HK-2 (cell line): ENCODE data around the gene OR56A4.

Experiments
- DNase-seq: peaks from one replicate; pipeline ENCODE4 v3.0.0-alpha.2; 2018; ENCODE audit not compliant: unreplicated experiment

The OR56A4 gene

GRCh38 chr11:6006846-6007245, at the start of gene OR56A4:
TSS of gene OR56A4 (minus strand) at chr11:6006946. CDS start at chr11:6002992, 3,954 bp downstream.
- DNase-seq = no peak

DNA sequence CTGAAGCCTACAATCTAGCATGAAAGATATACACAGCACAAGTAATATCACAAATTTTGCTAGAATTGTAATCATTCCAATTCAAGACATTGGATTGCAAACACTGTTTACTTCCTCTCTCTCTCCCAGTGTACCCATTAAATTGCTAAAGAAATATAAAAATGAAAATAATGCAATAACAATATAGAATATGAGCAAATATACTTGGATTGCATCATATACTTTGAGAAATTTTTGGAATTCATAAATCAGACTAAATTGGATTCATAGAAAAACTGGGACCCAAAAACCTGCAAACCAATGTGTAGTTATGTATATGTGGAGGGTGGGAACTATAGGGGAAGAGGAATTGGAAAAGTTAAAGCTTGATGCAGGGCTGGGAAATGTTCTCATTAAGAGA, 48.8 kb upstream of the OR56A4 start:
- DNase-seq = no peak

- DNase-seq = no peak
Measured at GRCh38 chr11:6052374-6052773, 45.6 kb upstream of the OR56A4 start.

DNA sequence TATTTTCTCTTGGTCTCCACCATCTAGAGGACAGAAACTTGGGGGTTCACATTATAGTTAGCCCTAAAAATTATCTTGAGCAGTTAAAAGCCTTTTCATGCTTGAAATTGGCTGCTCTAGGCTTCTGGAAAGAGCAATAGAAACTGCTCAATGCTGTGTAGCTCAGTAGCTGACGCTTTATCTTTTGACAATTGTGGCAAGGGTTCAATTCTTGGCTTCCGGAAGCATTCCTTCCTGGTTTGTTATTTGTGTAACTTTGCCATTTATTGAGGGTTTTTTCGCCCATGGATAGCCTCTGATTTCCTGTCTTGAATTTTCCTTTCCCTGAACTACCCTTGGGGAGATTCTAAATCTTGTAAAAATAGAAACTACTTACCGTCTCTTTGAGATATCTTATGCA, 34.1 kb upstream of the OR56A4 start:
- no peak for DNase-seq

- DNase-seq = no peak
Measured at GRCh38 chr11:6030708-6031405, 24.1 kb upstream of the OR56A4 start, which contains the start of gene OR56A1. TSS of gene OR56A1 (minus strand) at chr11:6030758. CDS start at chr11:6027692, 3,066 bp downstream.

- DNase-seq = no peak
Measured at GRCh38 chr11:6027501-6027900, 20.8 kb upstream of the OR56A4 start.

DNA sequence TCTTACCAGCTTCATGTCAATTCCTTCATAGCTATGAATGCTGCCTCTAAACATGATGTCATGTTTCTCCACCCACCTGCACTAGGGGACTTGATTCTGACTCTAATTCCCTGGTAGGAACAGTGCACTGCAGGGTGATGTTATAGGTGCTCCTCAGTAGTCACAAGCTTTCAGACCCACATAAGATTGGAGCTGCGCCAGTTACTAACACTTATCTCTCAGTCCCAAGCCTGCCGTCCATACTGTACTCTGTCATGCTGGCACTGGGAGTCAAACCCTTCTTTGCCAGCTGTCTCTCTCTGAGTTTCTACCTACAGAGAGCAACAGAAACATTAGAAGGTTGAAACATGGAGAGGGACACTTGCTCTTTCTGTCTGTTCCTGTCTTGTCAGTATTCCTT, 18.3 kb upstream of the OR56A4 start:
- DNase-seq = no peak

DNA sequence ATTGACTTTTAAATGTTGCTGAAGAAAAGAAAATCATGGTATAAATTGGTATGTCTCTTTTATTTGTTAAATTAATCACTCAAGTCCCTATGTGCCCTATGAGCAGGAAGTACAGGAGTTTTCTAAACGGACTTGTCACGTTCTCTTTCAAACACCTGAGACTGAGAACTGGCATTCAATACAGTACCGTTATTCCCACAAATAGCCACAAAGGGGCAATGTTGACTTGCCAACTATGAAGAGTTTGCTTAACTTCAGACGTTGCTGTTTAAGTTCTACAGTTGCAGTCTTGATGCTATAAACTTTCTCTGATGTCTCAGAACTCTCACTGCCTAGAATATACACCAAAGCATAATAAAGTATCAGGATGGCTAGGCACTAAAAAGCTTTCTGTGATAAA, 16.2 kb upstream of the OR56A4 start:
- no peak for DNase-seq

GRCh38 chr11:6013042-6013441, 6.3 kb upstream of the OR56A4 start:
- no peak for DNase-seq

DNA sequence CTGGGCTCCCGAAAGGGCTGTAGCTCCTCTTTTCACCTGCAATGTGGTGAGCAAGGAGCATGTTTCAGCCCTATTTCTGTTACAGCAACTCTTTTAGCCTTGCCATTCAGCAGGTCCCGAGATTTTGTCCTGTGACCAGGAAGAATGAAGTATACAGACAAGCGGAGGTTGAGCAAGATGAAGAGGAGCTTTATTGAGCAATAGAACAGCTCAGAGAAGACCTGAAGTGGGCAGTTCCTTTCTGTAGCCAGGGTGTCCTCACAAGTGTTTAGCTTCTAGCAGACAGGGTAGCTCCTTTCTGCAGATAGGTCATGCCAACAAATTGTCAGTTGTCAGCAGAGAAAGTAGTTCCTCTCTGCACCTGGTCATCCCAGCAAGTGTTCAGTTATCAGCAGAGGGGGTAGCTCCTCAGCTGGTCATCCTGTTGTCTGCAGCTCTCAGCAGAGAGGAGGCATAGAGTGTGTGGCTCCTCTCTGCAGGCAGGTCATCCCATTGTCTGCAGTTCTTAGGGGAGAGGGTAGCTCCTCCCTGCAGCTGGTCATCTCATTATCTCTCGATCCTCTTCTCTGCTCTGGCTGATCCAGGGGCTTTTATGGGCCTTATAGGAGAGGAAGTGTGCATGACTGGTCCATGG, 5.4 kb upstream of the OR56A4 start:
- no peak for DNase-seq

DNA sequence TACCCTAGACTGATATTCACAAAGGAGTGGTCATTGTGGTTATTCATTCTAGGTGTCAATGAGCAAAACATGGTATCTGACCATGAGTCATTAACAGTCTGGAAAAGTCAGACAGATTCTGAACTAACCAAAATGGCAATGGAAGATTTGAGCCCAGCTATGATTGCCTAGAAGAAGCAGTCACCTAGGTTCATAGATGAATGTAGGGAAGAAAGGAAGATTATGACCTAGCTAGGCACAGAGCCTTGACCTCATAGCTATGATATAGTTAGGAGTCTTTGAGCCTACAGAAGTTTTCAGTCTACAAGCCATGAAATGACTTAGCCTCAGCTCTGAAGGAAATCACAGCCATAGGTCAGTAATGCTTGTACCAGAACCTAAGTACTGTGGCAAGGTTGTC, 351 bp downstream of the OR56A4 start:
- no peak for DNase-seq

DNA sequence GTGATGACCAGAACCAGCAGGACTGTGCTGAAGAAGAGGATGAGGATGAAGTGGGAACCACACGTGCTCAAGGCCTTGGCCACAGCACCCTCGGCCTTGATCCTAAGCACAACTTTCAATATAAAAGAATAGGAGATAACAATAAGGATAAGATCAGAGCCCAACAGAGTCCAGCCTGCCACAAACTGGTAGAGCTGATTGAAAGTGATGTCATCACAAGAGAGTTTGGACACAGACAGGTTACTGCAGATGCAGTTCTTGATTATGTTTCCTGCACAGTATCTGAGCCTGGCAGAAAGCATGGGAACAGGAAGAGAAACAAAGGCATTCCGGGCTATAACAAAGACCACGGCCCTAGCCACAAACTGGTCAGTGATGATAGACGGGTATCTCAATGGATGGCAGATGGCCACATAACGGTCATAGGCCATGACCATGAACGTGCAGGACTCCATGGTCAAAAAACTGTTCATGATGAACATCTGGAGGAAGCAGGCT, 4.5 kb downstream of the OR56A4 start:
- no peak for DNase-seq

DNA sequence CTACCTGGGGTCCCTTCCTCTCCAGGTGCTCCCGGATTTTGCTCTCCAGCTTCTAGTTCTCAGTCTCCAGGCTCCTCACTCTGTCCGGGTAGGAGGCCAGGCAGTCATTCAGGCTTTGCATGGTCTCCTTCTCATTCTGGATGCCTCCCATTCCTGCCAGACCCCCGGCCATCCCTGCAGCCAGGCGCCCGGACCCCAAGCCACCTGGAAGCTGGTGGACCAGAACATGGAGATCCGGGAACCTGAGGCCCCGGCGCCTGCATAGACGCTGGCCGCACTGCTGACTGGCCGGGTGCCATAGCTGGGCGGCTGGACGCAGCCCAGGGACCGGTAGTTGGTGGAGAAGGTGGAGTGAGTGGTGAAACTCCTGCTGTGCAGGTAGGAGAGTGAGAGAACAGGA, 12.0 kb downstream of the OR56A4 start:
- DNase-seq = no peak

GRCh38 chr11:5992604-5993251, 14.0 kb downstream of the OR56A4 start:
- no peak for DNase-seq

DNA sequence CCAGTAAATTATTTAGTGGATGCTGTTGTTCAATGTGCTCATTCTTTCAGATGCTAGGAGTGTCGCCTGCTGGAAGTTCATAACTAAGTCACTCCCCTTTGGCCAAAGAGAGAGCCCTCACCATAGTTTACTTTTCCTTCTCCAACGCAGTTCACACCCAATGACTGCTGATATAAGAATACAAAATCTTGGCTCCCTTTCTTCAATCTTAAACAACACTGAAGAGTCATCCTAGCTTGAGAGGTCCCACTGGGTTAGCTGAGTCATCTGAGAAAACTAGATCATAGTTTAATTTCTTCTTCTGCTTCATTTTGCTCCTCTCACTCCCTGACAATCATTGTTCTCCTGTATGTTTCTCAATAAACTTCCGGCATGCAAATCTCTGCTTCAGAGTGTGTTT, 14.6 kb downstream of the OR56A4 start:
- DNase-seq = no peak

DNA sequence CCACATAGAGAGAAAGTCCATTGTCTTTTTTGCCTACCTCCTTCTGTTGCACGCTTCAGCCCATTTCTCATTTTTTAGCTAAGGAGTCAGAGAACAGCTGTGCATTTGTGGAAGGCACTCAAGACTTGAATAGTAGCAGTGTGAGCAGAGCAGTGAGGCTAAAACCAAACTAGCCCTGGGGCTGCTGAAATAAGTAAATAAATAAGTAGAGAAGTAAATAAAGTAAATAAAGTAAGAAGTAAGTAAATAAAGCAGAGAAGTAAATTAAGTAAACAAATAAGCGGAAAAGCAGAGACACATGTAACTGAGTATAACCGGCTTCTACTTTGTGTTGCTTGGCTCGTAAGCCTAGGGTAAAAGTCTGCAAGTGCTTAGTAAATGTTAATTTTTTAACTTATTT, 17.5 kb downstream of the OR56A4 start:
- DNase-seq = no peak

DNA sequence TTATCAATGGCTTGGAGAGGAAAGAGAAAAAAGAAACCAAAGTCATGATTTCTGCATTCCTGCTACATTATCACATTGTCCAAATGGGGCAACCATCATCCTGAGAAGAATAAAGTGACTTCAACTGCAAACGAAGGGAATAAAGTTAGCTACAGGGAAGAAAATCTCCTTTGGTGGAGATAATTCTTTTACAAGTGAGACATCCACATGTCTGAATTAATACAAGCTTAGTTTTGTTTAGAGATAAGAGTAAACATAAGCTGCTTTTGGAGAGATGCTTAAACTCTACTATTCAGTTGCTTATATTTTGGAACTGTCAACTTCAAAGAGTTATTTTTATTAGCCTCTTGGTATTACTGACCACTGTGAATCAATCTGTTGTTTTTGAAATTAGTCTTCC, 19.9 kb downstream of the OR56A4 start, which contains the start of gene OR52L1:
OR52L1 (minus strand) TSS at position 101 of the 400 bp plus-strand sequence; CDS start at position 46, 55 bp downstream.
- no peak for DNase-seq

- DNase-seq = no peak
Measured at GRCh38 chr11:5983443-5983842, 23.3 kb downstream of the OR56A4 start.

DNA sequence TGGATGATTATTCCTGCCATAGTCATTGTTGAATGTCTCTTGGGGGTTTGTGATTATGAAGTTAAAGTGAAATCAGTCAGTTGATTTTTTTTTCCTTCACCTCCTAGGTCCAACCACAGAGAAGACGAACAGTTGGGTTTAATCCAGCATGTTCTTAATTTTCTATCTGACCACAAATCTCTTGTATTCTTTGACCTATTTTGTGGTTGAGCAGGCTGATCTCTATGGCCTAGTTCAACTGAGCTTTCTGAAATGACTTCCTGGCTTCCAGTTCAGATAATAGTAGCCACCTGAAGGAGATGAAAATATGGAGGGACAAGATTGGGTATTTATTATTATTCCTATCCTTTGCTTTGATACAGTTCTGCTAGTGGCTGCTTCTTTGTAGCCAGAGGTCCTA, 33.2 kb downstream of the OR56A4 start:
- DNase-seq = no peak

GRCh38 chr11:5968394-5968793, 38.4 kb downstream of the OR56A4 start, which contains the start of gene OR56A5:
TSS of gene OR56A5 (minus strand) at chr11:5968494. CDS start at chr11:5968494, 0 bp downstream.
- no peak for DNase-seq

DNA sequence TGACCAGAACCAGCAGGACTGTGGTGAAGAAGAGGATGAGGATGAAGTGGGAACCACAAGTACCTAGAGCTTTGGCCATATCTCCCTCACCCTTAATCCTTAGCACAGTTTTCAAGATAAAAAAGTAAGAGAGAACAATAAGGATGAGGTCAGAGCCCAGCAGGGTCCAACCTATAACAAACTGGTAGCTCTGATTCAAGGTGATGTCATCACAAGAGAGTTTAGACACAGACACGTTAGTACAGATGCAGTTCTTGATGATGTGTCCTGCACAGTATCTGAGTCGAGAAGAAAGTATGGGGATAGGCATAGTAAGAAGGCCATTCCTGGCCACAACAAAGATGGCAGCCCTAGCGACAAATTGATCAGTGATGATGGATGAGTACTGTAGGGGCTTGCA, 39.0 kb downstream of the OR56A4 start:
- DNase-seq = no peak

DNA sequence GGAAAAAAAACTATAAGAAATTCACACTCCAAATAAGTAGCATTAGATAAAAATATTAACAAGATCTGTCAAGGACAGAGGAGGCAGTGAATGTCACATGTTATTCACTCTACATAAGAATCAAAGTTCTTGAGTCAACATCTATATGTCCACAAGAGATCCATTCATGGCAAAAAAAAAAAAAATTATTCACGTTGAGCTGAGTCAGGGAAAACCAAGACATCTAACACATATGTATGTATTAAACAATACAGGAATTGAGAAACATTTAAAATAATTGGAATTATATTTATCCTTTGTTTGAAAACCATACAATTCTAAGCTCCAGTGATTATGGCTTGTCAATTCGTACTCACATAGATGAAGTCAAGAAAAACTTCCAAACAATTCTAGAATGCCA, 39.8 kb downstream of the OR56A4 start:
- DNase-seq = no peak
